HG03097 (cell line): ENCODE results near the gene RASAL2.
"Not testable (repeated sequence)": the region's sequence is repeated elsewhere in the genome, so short reads cannot be mapped to it uniquely, and the experiment has no call there.

Experiments
- ATAC-seq: cut with Tn5 transposase; IDR thresholded peaks from one replicate; pipeline ENCODE4 v1.9.1; 2021; ENCODE audit not compliant: unreplicated experiment, low FRiP score

Gene RASAL2

GRCh38 chr1:178273707-178274410 is 180.0 kb downstream of the RASAL2 start:
- ATAC-seq: no peak

- no peak for ATAC-seq
Measured at GRCh38 chr1:178275049-178275448, 181.1 kb downstream of the RASAL2 start.

GRCh38 chr1:178275553-178275952 is 181.6 kb downstream of the RASAL2 start:
- no peak for ATAC-seq

GRCh38 chr1:178277793-178278530 is 184.1 kb downstream of the RASAL2 start:
- no peak for ATAC-seq

GRCh38 chr1:178278916-178279686 is 185.2 kb downstream of the RASAL2 start:
- no peak for ATAC-seq

- ATAC-seq: no peak
Measured at GRCh38 chr1:178282949-178283367, 189.1 kb downstream of the RASAL2 start.

- ATAC-seq: no peak
Measured at GRCh38 chr1:178283409-178283808, 189.5 kb downstream of the RASAL2 start.

- no peak for ATAC-seq
Measured at GRCh38 chr1:178284058-178284457, 190.2 kb downstream of the RASAL2 start.

- no peak for ATAC-seq
Measured at GRCh38 chr1:178291166-178291565, 197.3 kb downstream of the RASAL2 start.

- no peak for ATAC-seq
Measured at GRCh38 chr1:178294654-178295053, 200.8 kb downstream of the RASAL2 start.

GRCh38 chr1:178300352-178300699 is 206.4 kb downstream of the RASAL2 start:
- ATAC-seq: no peak

GRCh38 chr1:178301141-178301540 is 207.2 kb downstream of the RASAL2 start:
- ATAC-seq: no peak

GRCh38 chr1:178307264-178307663 is 213.4 kb downstream of the RASAL2 start:
- ATAC-seq: no peak

GRCh38 chr1:178308438-178308837 is 214.5 kb downstream of the RASAL2 start:
- ATAC-seq: no peak

- ATAC-seq: peak; percentile 67
Measured at GRCh38 chr1:178310685-178311105, 216.8 kb downstream of the RASAL2 start.

- ATAC-seq: no peak
Measured at GRCh38 chr1:178311164-178311563, 217.3 kb downstream of the RASAL2 start.

- ATAC-seq: not testable (repeated sequence)
Measured at GRCh38 chr1:178320280-178320982, 226.5 kb downstream of the RASAL2 start.

- ATAC-seq: no peak
Measured at GRCh38 chr1:178323067-178323466, 229.2 kb downstream of the RASAL2 start.

- no peak for ATAC-seq
Measured at GRCh38 chr1:178324003-178324402, 230.1 kb downstream of the RASAL2 start.

- no peak for ATAC-seq
Measured at GRCh38 chr1:178328728-178329127, 234.8 kb downstream of the RASAL2 start.

GRCh38 chr1:178330153-178330552 is 236.2 kb downstream of the RASAL2 start:
- no peak for ATAC-seq
